GM21717 (cell line): ENCODE measurements around the gene MTMR11.
"Not testable (repeated sequence)": the region's sequence is repeated elsewhere in the genome, so short reads cannot be mapped to it uniquely, and the experiment has no call there.

ENCODE experiments used
- ATAC-seq: cut with Tn5 transposase; IDR thresholded peaks from one replicate; pipeline ENCODE4 v1.9.1; 2021; ENCODE audit warnings: mild to moderate bottlenecking, moderate library complexity; ENCODE audit not compliant: unreplicated experiment

The MTMR11 gene

GRCh38 chr1:149903836-149904491 is 32.7 kb downstream of the MTMR11 start:
- no peak for ATAC-seq

- ATAC-seq, result peak; percentile 90
Measured at GRCh38 chr1:149899460-149900284, 37.0 kb downstream of the MTMR11 start, which contains the start of gene BOLA1. Gene BOLA1, plus strand, starts transcription at chr1:149899568. Its CDS starts 492 bp downstream, at chr1:149900060.

- no peak for ATAC-seq
Measured at GRCh38 chr1:149896575-149896974, 40.1 kb downstream of the MTMR11 start.

GRCh38 chr1:149888999-149889289 is 47.7 kb downstream of the MTMR11 start:
- no peak for ATAC-seq

- ATAC-seq, result peak; percentile 28
Measured at GRCh38 chr1:149888247-149888998, 48.3 kb downstream of the MTMR11 start.

GRCh38 chr1:149887456-149888246 is 49.0 kb downstream of the MTMR11 start:
- ATAC-seq, result peak; percentile 43

- ATAC-seq, result not testable (repeated sequence)
Measured at GRCh38 chr1:149887196-149887455, 49.6 kb downstream of the MTMR11 start.

GRCh38 chr1:149886396-149887195 is 50.1 kb downstream of the MTMR11 start:
- peak; percentile 53 for ATAC-seq

- ATAC-seq, result not testable (repeated sequence)
Measured at GRCh38 chr1:149886121-149886395, 50.6 kb downstream of the MTMR11 start.

GRCh38 chr1:149885339-149886120 is 51.1 kb downstream of the MTMR11 start:
- no peak for ATAC-seq

- ATAC-seq, result no peak
Measured at GRCh38 chr1:149884433-149885338, 52.0 kb downstream of the MTMR11 start.

- no peak for ATAC-seq
Measured at GRCh38 chr1:149883598-149884247, 53.0 kb downstream of the MTMR11 start.

- no peak for ATAC-seq
Measured at GRCh38 chr1:149881876-149882275, 54.8 kb downstream of the MTMR11 start.

GRCh38 chr1:149879556-149879955 is 57.1 kb downstream of the MTMR11 start:
- no peak for ATAC-seq
